ENCODE measurements around the gene PLOD2.

The PLOD2 gene

DNA sequence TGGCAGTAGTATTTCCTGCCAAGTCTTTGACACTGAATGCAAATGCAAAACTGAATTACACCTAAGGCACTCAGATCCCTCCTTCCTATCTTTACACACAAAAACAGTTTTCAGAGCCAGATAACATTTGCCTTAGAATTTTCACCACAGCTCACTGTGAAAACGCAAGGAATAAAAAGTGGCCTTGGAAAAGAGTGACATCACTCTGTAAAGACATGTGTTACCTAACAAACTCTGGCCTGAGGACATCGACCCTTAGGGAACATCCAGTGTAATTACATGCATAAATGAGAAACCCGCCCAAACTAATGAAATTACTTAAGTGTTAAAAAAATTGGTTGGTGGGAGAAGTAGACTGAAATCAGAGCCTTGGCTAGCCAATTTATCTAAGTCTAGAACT is 88.9 kb downstream of the PLOD2 start:
- Histone ChIP-seq H3F3A (ENCODE audit: insufficient read depth, low read length) (no peaks in the 10 kb centered on the region), H3K79me2 (ENCODE audit: low read length) (no peaks in the 10 kb centered on the region), H3K4me3 (ENCODE audit: low read length) (no peak overlapping the region), H3K9me2 (replicated peaks; ENCODE audit: insufficient read depth, low read length) (no peaks in the 10 kb centered on the region), H3K36me3 (replicated peaks; ENCODE audit: insufficient read depth, low read length) (no peaks in the 10 kb centered on the region), H3K4me2 (ENCODE audit: low read depth, low read length) (no peak overlapping the region), H3K27ac (ENCODE audit: low read length) (no peak overlapping the region), H3K9ac (ENCODE audit: low read length) (no peak overlapping the region), H3K9me3 (replicated peaks; ENCODE audit: insufficient read depth, low read length) (no peaks in the 10 kb centered on the region), H2AFZ (ENCODE audit: low read length) (no peak overlapping the region), H3K27me3 (replicated peaks; ENCODE audit: insufficient read depth, low read length) (no peaks in the 10 kb centered on the region), H4K20me1 (ENCODE audit: insufficient read depth, low read length) (no peaks in the 10 kb centered on the region), H3K4me1 (ENCODE audit: low read length) (peaks cover 19% of the 10 kb centered on the region)
- DNase-seq, result no peak
- TF ChIP-seq EZH2phosphoT487 (IDR thresholded peaks at IDR 0.05; ENCODE audit: low read length) (no peak), EZH2 (optimal IDR thresholded peaks at IDR 0.05; ENCODE audit: low read depth, low read length) (no peak)
- TF ChIP-seq, protein P1, sequence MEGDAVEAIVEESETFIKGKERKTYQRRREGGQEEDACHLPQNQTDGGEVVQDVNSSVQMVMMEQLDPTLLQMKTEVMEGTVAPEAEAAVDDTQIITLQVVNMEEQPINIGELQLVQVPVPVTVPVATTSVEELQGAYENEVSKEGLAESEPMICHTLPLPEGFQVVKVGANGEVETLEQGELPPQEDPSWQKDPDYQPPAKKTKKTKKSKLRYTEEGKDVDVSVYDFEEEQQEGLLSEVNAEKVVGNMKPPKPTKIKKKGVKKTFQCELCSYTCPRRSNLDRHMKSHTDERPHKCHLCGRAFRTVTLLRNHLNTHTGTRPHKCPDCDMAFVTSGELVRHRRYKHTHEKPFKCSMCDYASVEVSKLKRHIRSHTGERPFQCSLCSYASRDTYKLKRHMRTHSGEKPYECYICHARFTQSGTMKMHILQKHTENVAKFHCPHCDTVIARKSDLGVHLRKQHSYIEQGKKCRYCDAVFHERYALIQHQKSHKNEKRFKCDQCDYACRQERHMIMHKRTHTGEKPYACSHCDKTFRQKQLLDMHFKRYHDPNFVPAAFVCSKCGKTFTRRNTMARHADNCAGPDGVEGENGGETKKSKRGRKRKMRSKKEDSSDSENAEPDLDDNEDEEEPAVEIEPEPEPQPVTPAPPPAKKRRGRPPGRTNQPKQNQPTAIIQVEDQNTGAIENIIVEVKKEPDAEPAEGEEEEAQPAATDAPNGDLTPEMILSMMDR (IDR thresholded peaks at IDR 0.05; ENCODE audit: low read length), result no peak

DNA sequence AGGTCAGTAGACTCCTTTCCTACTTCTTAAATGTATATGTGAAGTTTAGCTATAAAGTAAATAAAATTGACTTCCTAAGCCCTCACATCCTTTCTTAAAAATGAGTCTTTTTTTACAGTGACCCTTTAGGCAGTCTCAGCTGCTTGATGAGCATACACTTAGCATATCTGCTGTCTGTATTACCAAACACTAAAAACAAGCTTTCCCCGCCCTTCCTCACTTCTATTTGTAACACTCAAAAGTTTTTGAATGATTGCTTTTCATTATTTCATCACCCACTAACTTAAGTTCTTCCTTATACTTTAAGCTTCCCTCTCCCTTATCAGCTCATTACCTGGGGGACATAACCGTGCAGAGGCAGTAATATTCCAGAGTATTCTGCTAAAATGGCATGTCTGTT is 89.4 kb downstream of the PLOD2 start:
- TF ChIP-seq EZH2 (optimal IDR thresholded peaks at IDR 0.05; ENCODE audit: low read depth, low read length) (no peak), EZH2phosphoT487 (IDR thresholded peaks at IDR 0.05; ENCODE audit: low read length) (no peak)
- TF ChIP-seq, protein P1 (IDR thresholded peaks at IDR 0.05; ENCODE audit: low read length), result no peak
- Histone ChIP-seq H3K36me3 (replicated peaks; ENCODE audit: insufficient read depth, low read length) (no peaks in the 10 kb centered on the region), H3K79me2 (ENCODE audit: low read length) (no peaks in the 10 kb centered on the region), H3K9me2 (replicated peaks; ENCODE audit: insufficient read depth, low read length) (no peaks in the 10 kb centered on the region), H4K20me1 (ENCODE audit: insufficient read depth, low read length) (no peaks in the 10 kb centered on the region), H3K4me2 (ENCODE audit: low read depth, low read length) (no peak overlapping the region), H2AFZ (ENCODE audit: low read length) (no peak overlapping the region), H3K9ac (ENCODE audit: low read length) (no peak overlapping the region), H3K9me3 (replicated peaks; ENCODE audit: insufficient read depth, low read length) (no peaks in the 10 kb centered on the region), H3K27me3 (replicated peaks; ENCODE audit: insufficient read depth, low read length) (no peaks in the 10 kb centered on the region), H3F3A (ENCODE audit: insufficient read depth, low read length) (no peaks in the 10 kb centered on the region), H3K4me1 (ENCODE audit: low read length) (peaks cover 19% of the 10 kb centered on the region), H3K27ac (ENCODE audit: low read length) (no peak overlapping the region), H3K4me3 (ENCODE audit: low read length) (no peak overlapping the region)
- DNase-seq, result no peak

DNA sequence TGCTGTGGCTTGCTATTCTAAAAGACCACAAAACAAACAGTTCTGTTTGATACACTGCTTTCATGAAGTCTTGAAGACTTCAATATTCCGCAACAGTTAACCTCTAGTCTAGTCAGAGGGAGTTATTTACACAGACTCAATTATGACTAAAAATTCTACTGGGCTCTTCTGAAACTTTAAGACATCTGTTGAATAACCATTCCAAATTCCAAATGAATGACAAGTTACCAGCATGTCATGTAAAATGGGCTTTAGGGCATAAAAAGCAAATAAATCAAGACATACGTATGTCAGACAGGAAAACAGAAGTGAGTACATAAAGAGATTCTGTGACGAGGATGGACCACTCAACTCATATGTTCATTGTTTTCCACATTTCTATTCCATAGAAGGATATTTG is 93.9 kb downstream of the PLOD2 start:
- Histone ChIP-seq H3K9me2 (replicated peaks; ENCODE audit: insufficient read depth, low read length) (no peaks in the 10 kb centered on the region), H3K9ac (ENCODE audit: low read length) (no peak overlapping the region), H3K4me1 (ENCODE audit: low read length) (peaks cover 7% of the 10 kb centered on the region), H3K4me2 (ENCODE audit: low read depth, low read length) (no peak overlapping the region), H2AFZ (ENCODE audit: low read length) (no peak overlapping the region), H3K27me3 (replicated peaks; ENCODE audit: insufficient read depth, low read length) (no peaks in the 10 kb centered on the region), H3K9me3 (replicated peaks; ENCODE audit: insufficient read depth, low read length) (no peaks in the 10 kb centered on the region), H3K4me3 (ENCODE audit: low read length) (no peak overlapping the region), H3K27ac (ENCODE audit: low read length) (no peak overlapping the region), H4K20me1 (ENCODE audit: insufficient read depth, low read length) (no peaks in the 10 kb centered on the region), H3K79me2 (ENCODE audit: low read length) (no peaks in the 10 kb centered on the region), H3F3A (ENCODE audit: insufficient read depth, low read length) (no peaks in the 10 kb centered on the region), H3K36me3 (replicated peaks; ENCODE audit: insufficient read depth, low read length) (no peaks in the 10 kb centered on the region)
- TF ChIP-seq, protein P1 (IDR thresholded peaks at IDR 0.05; ENCODE audit: low read length), result no peak
- TF ChIP-seq EZH2phosphoT487 (IDR thresholded peaks at IDR 0.05; ENCODE audit: low read length) (no peak), EZH2 (optimal IDR thresholded peaks at IDR 0.05; ENCODE audit: low read depth, low read length) (no peak)
- no peak for DNase-seq
